Hepatocyte (in vitro differentiated cells): Measurements from ENCODE around the gene DCPS. TPM values are rescaled to one million over a fixed set of nuclear protein-coding genes. Genes with fewer than 3 reads are reported as not detected.

Experiments used
- DNase-seq: peaks from one replicate; pipeline ENCODE4 v3.0.0-alpha.2; 2016; ENCODE audit warnings: low spot score
- H2AFZ ChIP-seq: fragments of 200-600 bp; sonication (generic); 2 replicates; pipeline ENCODE4 v1.6.0; 2016; ENCODE audit warnings: antibody characterized with exemption, mild to moderate bottlenecking
- H3K27ac ChIP-seq: fragments of 200-600 bp; sonication (generic); 2 replicates; pipeline ENCODE4 v1.5.1; 2016; ENCODE audit warnings: mild to moderate bottlenecking
- H3K27me3 ChIP-seq: fragments of 200-600 bp; sonication (generic); 2 replicates; pipeline ENCODE4 v1.6.1; 2016
- H3K36me3 ChIP-seq: fragments of 200-600 bp; sonication (generic); replicated peaks from 2 replicates; pipeline ENCODE4 v1.5.1; 2016; ENCODE audit warnings: low read depth; ENCODE audit not compliant: insufficient read depth
- H3K4me1 ChIP-seq: fragments of 200-600 bp; sonication (generic); 2 replicates; pipeline ENCODE4 v1.5.1; 2016; ENCODE audit warnings: mild to moderate bottlenecking, moderate library complexity; ENCODE audit not compliant: insufficient read depth
- H3K4me2 ChIP-seq: fragments of 200-600 bp; sonication (generic); 2 replicates; pipeline ENCODE4 v1.6.0; 2016
- H3K4me3 ChIP-seq: fragments of 200-600 bp; sonication (generic); 2 replicates; pipeline ENCODE4 v1.5.1; 2016; ENCODE audit warnings: mild to moderate bottlenecking
- H3K79me2 ChIP-seq: fragments of 200-600 bp; sonication (generic); 2 replicates; pipeline ENCODE4 v1.6.0; 2017; ENCODE audit warnings: mild to moderate bottlenecking
- H3K9me2 ChIP-seq: fragments of 200-600 bp; sonication (generic); replicated peaks from 2 replicates; pipeline ENCODE4 v1.6.0; 2017; ENCODE audit warnings: mild to moderate bottlenecking; ENCODE audit not compliant: insufficient read depth
- H3K9me3 ChIP-seq: fragments of 200-600 bp; sonication (generic); 2 replicates; pipeline ENCODE4 v1.5.1; 2016; ENCODE audit warnings: low read depth, mild to moderate bottlenecking
- H4K20me1 ChIP-seq: fragments of 200-600 bp; sonication (generic); 2 replicates; pipeline ENCODE4 v1.6.0; 2016; ENCODE audit warnings: mild to moderate bottlenecking; ENCODE audit not compliant: insufficient read depth, poor library complexity, severe bottlenecking
- EZH2 ChIP-seq: fragments of 200-600 bp; sonication (generic); IDR thresholded peaks from 2 replicates; pipeline ENCODE4 v1.6.1; 2016; ENCODE audit warnings: antibody characterized with exemption, mild to moderate bottlenecking, borderline replicate concordance
- EZH2phosphoT487 ChIP-seq: fragments of 200-600 bp; sonication (generic); IDR thresholded peaks from one replicate; pipeline ENCODE4 v1.6.1; 2018; ENCODE audit warnings: antibody characterized with exemption, mild to moderate bottlenecking, low read depth, moderate library complexity; ENCODE audit not compliant: unreplicated experiment, severe bottlenecking
- WGBS: methylation state at CpG from one replicate; pipeline ENCODE4 v1.1.6; 2016; ENCODE audit warnings: low lambda C conversion rate; ENCODE audit errors: missing lambda C conversion rate; 5-methylcytosine and 5-hydroxymethylcytosine counted together
- polyA plus RNA-seq: library from polyadenylated mRNA; unstranded; fragments of >200 nt; fragmentation: Nextera tagmentation; extraction: Ambion mirVana; gene quantifications from 2 replicates; pipeline ENCODE4 v1.2.1, GENCODE V29; 2016
- total RNA-seq: library from RNA; depleted of rRNA; stranded (reverse); fragments of >200 nt; gene quantifications from 2 replicates; pipeline ENCODE4 v1.2.3, GENCODE V29; 2014
- TF ChIP-seq, protein P1 (sequence below): fragments of 200-600 bp; sonication (generic); IDR thresholded peaks from 2 replicates; pipeline ENCODE4 v1.5.1; 2016; ENCODE audit warnings: antibody characterized with exemption, mild to moderate bottlenecking; ENCODE audit not compliant: poor library complexity

Gene DCPS
- total and polyA plus RNA-seq, 2 experiments from 2014 or later = 6.5 to 16.8 TPM

GRCh38 chr11:126288237-126288636 lies 15.6 kb upstream of the DCPS start:
- Histone ChIP-seq H3K27me3 (no peaks in the 10 kb centered on the region), H4K20me1 (no peaks in the 10 kb centered on the region), H2AFZ (no peak overlapping the region), H3K27ac (no peak overlapping the region), H3K9me2 (no peaks in the 10 kb centered on the region), H3K4me2 (no peak overlapping the region), H3K36me3 (no peaks in the 10 kb centered on the region), H3K79me2 (peaks cover 20% of the 10 kb centered on the region), H3K4me1 (peaks cover 3% of the 10 kb centered on the region), H3K9me3 (no peaks in the 10 kb centered on the region), H3K4me3 (no peak overlapping the region)
- DNase-seq = no peak
- WGBS = 72% methylated on average over 6 of the region's 6 CpGs
- no peak for TF ChIP-seq EZH2phosphoT487
- TF ChIP-seq EZH2 = no peak
- TF ChIP-seq, protein P1, sequence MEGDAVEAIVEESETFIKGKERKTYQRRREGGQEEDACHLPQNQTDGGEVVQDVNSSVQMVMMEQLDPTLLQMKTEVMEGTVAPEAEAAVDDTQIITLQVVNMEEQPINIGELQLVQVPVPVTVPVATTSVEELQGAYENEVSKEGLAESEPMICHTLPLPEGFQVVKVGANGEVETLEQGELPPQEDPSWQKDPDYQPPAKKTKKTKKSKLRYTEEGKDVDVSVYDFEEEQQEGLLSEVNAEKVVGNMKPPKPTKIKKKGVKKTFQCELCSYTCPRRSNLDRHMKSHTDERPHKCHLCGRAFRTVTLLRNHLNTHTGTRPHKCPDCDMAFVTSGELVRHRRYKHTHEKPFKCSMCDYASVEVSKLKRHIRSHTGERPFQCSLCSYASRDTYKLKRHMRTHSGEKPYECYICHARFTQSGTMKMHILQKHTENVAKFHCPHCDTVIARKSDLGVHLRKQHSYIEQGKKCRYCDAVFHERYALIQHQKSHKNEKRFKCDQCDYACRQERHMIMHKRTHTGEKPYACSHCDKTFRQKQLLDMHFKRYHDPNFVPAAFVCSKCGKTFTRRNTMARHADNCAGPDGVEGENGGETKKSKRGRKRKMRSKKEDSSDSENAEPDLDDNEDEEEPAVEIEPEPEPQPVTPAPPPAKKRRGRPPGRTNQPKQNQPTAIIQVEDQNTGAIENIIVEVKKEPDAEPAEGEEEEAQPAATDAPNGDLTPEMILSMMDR = no peak

GRCh38 chr11:126290887-126291286 lies 13.0 kb upstream of the DCPS start:
- no peak overlapping the region for H3K4me3 ChIP-seq
- no peaks in the 10 kb centered on the region for H3K4me1 ChIP-seq
- TF ChIP-seq EZH2 (no peak), EZH2phosphoT487 (no peak)
- TF ChIP-seq, protein P1 = no peak
- H3K9me3 ChIP-seq = no peaks in the 10 kb centered on the region
- no peaks in the 10 kb centered on the region for H3K36me3 ChIP-seq
- H3K9me2 ChIP-seq = no peaks in the 10 kb centered on the region
- peak overlapping the region; percentile 78 for H3K27ac ChIP-seq
- no peak for DNase-seq
- peaks cover 4% of the 10 kb centered on the region for H3K79me2 ChIP-seq
- no peak overlapping the region for H2AFZ ChIP-seq
- no peaks in the 10 kb centered on the region for H4K20me1 ChIP-seq
- no peak overlapping the region for H3K4me2 ChIP-seq
- no peaks in the 10 kb centered on the region for H3K27me3 ChIP-seq
- WGBS = 86% methylated on average over 12 of the region's 12 CpGs

- no peaks in the 10 kb centered on the region for H3K27me3 ChIP-seq
- 98% methylated on average over 5 of the region's 5 CpGs for WGBS
- no peaks in the 10 kb centered on the region for H3K4me1 ChIP-seq
- TF ChIP-seq EZH2phosphoT487 = no peak
- no peak for TF ChIP-seq EZH2
- TF ChIP-seq, protein P1 = no peak
- no peaks in the 10 kb centered on the region for H3K36me3 ChIP-seq
- H3K27ac ChIP-seq = no peak overlapping the region
- H2AFZ ChIP-seq = no peak overlapping the region
- H4K20me1 ChIP-seq = no peaks in the 10 kb centered on the region
- no peaks in the 10 kb centered on the region for H3K9me2 ChIP-seq
- DNase-seq = no peak
- peaks cover 7% of the 10 kb centered on the region for H3K79me2 ChIP-seq
- H3K9me3 ChIP-seq = no peaks in the 10 kb centered on the region
- no peak overlapping the region for H3K4me3 ChIP-seq
- H3K4me2 ChIP-seq = no peak overlapping the region
Observed at GRCh38 chr11:126293726-126294125, 10.1 kb upstream of the DCPS start.

DNA sequence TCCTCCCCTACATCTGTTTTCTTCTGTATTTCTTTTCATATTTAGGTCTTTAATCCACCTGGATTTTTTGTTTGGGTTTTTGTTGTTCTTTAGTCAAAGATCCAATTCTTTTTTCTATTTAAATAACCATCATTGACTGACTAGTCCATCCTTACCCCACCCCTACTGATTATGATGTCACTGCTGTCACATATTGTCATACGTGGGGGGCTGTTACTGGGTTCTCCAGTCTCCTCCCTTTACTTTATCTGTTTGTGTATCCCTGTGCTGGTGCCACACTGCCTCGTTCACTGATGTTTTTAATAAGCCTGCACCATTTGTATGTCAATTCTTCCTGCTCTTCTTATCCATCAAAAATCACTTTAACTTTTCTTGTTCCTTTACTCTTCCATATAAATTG lies 6.9 kb upstream of the DCPS start:
- Histone ChIP-seq H3K27me3 (no peaks in the 10 kb centered on the region), H3K4me3 (no peak overlapping the region), H3K4me1 (no peaks in the 10 kb centered on the region), H4K20me1 (no peaks in the 10 kb centered on the region), H3K36me3 (no peaks in the 10 kb centered on the region), H3K27ac (no peak overlapping the region), H2AFZ (no peak overlapping the region), H3K4me2 (no peak overlapping the region), H3K9me3 (no peaks in the 10 kb centered on the region), H3K9me2 (no peaks in the 10 kb centered on the region), H3K79me2 (peaks cover 7% of the 10 kb centered on the region)
- no peak for DNase-seq
- 81% methylated on average over 2 of the region's 2 CpGs for WGBS
- TF ChIP-seq EZH2phosphoT487 (no peak), EZH2 (no peak)
